A549 treated with Hydrocortisone at 1 μM for 4 hours (cell line): Measurements from ENCODE around the gene SCGB1A1. TPM values are rescaled to one million over a fixed set of nuclear protein-coding genes. Genes with fewer than 3 reads are reported as not detected.

Experiments
- total RNA-seq: library from RNA; stranded (reverse); fragments of 200-300 nt; extraction: Qiagen RNA extraction; gene quantifications from 5 replicates; pipeline ENCODE4 v1.2.3, GENCODE V29; 2022

Gene SCGB1A1
- total RNA-seq, result not detected in 5 replicates

GRCh38 chr11:62418733-62419132 is at the start of gene SCGB1A1:
Gene SCGB1A1 (plus strand): TSS chr11:62419033. CDS start chr11:62419096, 63 bp downstream.

Other genes with a start within 250 kb of the SCGB1A1 start
- not detected in 5 replicates for gene SCGB1D1, start 228.8 kb upstream of the SCGB1A1 start, total RNA-seq
- gene SCGB2A1, start 210.4 kb upstream of the SCGB1A1 start, total RNA-seq, result not detected in 5 replicates
- gene SCGB1D2, start 176.8 kb upstream of the SCGB1A1 start, total RNA-seq, result 0.28 TPM in 1 of 5 replicates, not detected in the others
- gene SCGB2A2, start 148.9 kb upstream of the SCGB1A1 start, total RNA-seq, result not detected in 5 replicates
- gene SCGB1D4, start 120.0 kb upstream of the SCGB1A1 start, total RNA-seq, result not detected in 5 replicates
- 9.2 to 13.4 TPM (median 12.2 TPM) in 5 replicates for gene ASRGL1, start 81.6 kb upstream of the SCGB1A1 start, total RNA-seq
- gene AHNAK, start 127.8 kb downstream of the SCGB1A1 start, total RNA-seq, result 308 to 468 TPM (median 395 TPM) in 5 replicates
- gene EEF1G, start 154.9 kb downstream of the SCGB1A1 start, total RNA-seq, result 1,875 to 2,021 TPM (median 1,992 TPM) in 5 replicates
- 15.8 to 17.4 TPM (median 16.7 TPM) in 5 replicates for gene TUT1, start 172.5 kb downstream of the SCGB1A1 start, total RNA-seq
- gene MTA2, start 182.8 kb downstream of the SCGB1A1 start, total RNA-seq, result 84.4 to 102 TPM (median 85.9 TPM) in 5 replicates
- gene EML3, start 193.7 kb downstream of the SCGB1A1 start, total RNA-seq, result 19.0 to 23.2 TPM (median 21.8 TPM) in 5 replicates
- gene ROM1, start 194.2 kb downstream of the SCGB1A1 start, total RNA-seq, result 3.5 to 4.7 TPM (median 4.4 TPM) in 5 replicates
- gene B3GAT3, start 203.0 kb downstream of the SCGB1A1 start, total RNA-seq, result 45.9 to 56.9 TPM (median 52.4 TPM) in 5 replicates
- 243 to 305 TPM (median 258 TPM) in 5 replicates for gene GANAB, start 227.6 kb downstream of the SCGB1A1 start, total RNA-seq
- gene INTS5, start 234.3 kb downstream of the SCGB1A1 start, total RNA-seq, result 20.6 to 22.8 TPM (median 21.6 TPM) in 5 replicates
- gene C11orf98, start 246.2 kb downstream of the SCGB1A1 start, total RNA-seq, result 115 to 147 TPM (median 128 TPM) in 5 replicates
- 8.2 to 15.6 TPM (median 12.8 TPM) in 5 replicates for gene CSKMT, start 246.3 kb downstream of the SCGB1A1 start, total RNA-seq